HL-60 (cell line): ENCODE results near the gene MOB2.

Source experiments
- DNase-seq, 2 experiments: peaks; one replicate each; pipeline ENCODE4 v3.0.0-alpha.2; 2010 to 2020; ENCODE audit warnings: low read depth in 1 of 2, low spot score in 1 of 2
- H3K27ac ChIP-seq: fragments of 250-450 bp; sonication (Bioruptor Pico); replicated peaks from 2 replicates; pipeline ENCODE4 v1.5.1; 2020; ENCODE audit warnings: mild to moderate bottlenecking, moderate library complexity
- H3K27me3 ChIP-seq: fragments of 250-450 bp; sonication (Bioruptor Pico); 2 replicates; pipeline ENCODE4 v1.5.1; 2021; ENCODE audit warnings: mild to moderate bottlenecking, moderate library complexity; ENCODE audit not compliant: insufficient read depth, poor library complexity, severe bottlenecking
- H3K4me3 ChIP-seq: replicated peaks from 2 replicates; pipeline ENCODE4 v1.5.1; 2011; ENCODE audit warnings: mild to moderate bottlenecking, control low read depth, low read length; ENCODE audit not compliant: insufficient read depth
- GABPA ChIP-seq: IDR thresholded peaks from 2 replicates; pipeline ENCODE4 v1.6.1; 2012; ENCODE audit warnings: low read depth
- POLR2AphosphoS5 ChIP-seq: IDR thresholded peaks from 2 replicates; pipeline ENCODE4 v1.6.1; 2012; ENCODE audit warnings: low read depth
- SPI1 ChIP-seq: IDR thresholded peaks from 2 replicates; pipeline ENCODE4 v1.6.1; 2012; ENCODE audit warnings: low read depth, mild to moderate bottlenecking, borderline replicate concordance
- TF ChIP-seq, protein P1 (sequence below): IDR thresholded peaks from one replicate; pipeline ENCODE4 v1.5.1; 2011; ENCODE audit warnings: low read length, control low read depth, inconsistent platforms; ENCODE audit not compliant: insufficient read depth
- TF ChIP-seq, protein P2 (sequence below): IDR thresholded peaks from 2 replicates; pipeline ENCODE4 v1.6.1; 2012; ENCODE audit warnings: low read depth; ENCODE audit not compliant: insufficient replicate concordance

MOB2 gene

DNA sequence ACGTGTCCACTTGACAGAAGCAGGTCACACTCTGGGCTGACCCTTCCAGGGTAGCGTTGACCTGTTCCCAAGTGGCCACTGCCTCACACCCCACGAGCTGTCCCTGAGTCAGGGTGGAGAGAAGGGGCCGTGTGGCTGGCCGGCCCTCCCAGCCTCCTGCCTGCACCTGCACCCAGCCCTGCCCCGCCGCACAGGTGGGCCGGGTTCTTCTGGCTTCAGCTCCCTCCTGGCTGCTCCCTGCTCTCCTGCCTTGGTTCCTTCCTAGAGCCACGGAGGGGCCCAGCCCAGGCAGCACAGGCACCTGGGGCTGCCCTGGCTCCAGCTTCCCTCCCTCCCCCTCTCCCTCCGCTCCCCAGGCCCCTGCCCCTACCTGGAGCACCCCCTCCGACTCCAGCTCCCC is 42.3 kb downstream of the MOB2 start:
- H3K27ac ChIP-seq = no peak overlapping the region
- TF ChIP-seq, protein P1, sequence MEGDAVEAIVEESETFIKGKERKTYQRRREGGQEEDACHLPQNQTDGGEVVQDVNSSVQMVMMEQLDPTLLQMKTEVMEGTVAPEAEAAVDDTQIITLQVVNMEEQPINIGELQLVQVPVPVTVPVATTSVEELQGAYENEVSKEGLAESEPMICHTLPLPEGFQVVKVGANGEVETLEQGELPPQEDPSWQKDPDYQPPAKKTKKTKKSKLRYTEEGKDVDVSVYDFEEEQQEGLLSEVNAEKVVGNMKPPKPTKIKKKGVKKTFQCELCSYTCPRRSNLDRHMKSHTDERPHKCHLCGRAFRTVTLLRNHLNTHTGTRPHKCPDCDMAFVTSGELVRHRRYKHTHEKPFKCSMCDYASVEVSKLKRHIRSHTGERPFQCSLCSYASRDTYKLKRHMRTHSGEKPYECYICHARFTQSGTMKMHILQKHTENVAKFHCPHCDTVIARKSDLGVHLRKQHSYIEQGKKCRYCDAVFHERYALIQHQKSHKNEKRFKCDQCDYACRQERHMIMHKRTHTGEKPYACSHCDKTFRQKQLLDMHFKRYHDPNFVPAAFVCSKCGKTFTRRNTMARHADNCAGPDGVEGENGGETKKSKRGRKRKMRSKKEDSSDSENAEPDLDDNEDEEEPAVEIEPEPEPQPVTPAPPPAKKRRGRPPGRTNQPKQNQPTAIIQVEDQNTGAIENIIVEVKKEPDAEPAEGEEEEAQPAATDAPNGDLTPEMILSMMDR = no peak
- TF ChIP-seq SPI1 (no peak), POLR2AphosphoS5 (no peak), GABPA (no peak)
- TF ChIP-seq, protein P2, sequence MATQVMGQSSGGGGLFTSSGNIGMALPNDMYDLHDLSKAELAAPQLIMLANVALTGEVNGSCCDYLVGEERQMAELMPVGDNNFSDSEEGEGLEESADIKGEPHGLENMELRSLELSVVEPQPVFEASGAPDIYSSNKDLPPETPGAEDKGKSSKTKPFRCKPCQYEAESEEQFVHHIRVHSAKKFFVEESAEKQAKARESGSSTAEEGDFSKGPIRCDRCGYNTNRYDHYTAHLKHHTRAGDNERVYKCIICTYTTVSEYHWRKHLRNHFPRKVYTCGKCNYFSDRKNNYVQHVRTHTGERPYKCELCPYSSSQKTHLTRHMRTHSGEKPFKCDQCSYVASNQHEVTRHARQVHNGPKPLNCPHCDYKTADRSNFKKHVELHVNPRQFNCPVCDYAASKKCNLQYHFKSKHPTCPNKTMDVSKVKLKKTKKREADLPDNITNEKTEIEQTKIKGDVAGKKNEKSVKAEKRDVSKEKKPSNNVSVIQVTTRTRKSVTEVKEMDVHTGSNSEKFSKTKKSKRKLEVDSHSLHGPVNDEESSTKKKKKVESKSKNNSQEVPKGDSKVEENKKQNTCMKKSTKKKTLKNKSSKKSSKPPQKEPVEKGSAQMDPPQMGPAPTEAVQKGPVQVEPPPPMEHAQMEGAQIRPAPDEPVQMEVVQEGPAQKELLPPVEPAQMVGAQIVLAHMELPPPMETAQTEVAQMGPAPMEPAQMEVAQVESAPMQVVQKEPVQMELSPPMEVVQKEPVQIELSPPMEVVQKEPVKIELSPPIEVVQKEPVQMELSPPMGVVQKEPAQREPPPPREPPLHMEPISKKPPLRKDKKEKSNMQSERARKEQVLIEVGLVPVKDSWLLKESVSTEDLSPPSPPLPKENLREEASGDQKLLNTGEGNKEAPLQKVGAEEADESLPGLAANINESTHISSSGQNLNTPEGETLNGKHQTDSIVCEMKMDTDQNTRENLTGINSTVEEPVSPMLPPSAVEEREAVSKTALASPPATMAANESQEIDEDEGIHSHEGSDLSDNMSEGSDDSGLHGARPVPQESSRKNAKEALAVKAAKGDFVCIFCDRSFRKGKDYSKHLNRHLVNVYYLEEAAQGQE = no peak
- no peak for DNase-seq
- no peaks in the 10 kb centered on the region for H3K27me3 ChIP-seq
- H3K4me3 ChIP-seq = no peak overlapping the region

DNA sequence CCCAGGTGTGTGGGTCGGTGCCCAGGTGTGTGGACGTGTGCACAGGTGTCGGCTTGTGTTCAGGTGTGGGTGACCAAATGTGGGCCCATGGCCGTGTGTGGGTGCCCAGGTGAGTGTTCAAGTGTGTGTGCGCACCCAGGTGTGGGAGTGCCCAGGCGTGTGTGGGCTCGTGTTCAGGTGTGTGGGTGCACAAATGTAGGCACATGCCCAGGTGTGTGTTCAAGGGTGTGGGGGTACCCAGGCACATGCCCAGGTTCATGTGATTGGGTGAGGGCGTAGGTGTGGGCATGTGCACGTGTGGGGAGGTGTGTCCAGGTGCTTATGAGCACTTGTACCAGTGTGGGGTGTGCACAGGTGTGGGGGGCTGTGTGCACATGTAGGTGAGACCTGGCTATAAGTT is 42.8 kb downstream of the MOB2 start:
- H3K4me3 ChIP-seq = no peak overlapping the region
- no peak for DNase-seq
- H3K27me3 ChIP-seq = no peaks in the 10 kb centered on the region
- TF ChIP-seq, protein P2 = no peak
- no peak for TF ChIP-seq POLR2AphosphoS5
- TF ChIP-seq GABPA = no peak
- TF ChIP-seq SPI1 = no peak
- TF ChIP-seq, protein P1 = no peak
- H3K27ac ChIP-seq = no peak overlapping the region

DNA sequence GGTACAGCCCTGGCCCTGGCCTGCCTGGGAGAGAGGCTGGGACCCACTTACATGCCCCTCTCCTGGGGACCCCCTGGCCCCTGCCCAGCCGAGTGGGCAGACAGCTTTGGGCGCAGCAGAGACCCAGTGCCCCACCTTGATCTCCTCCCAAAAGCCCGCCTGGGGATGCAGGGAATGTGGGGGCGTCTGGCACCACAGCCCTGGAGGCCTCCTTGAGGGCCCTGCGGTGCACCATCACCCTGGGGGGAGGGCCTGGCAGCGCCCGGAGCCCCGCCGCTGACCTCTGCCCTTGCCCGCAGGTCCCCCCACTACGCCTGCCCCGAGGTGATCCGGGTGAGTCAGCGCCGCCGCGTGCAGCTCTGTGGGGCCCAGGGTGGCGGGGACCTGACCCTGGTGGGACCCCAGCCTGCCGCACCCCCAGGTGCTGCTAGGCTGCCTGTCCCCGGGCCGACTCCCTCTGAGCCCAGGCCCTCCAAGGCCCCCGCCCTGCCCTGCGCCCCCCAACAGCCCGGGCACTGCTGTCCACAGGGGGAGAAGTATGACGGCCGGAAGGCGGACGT is 43.7 kb downstream of the MOB2 start:
- no peak for TF ChIP-seq GABPA
- TF ChIP-seq SPI1 = no peak
- no peak for TF ChIP-seq POLR2AphosphoS5
- TF ChIP-seq, protein P2 = no peak
- TF ChIP-seq, protein P1 = no peak
- Histone ChIP-seq H3K4me3 (no peak overlapping the region), H3K27me3 (no peaks in the 10 kb centered on the region), H3K27ac (no peak overlapping the region)
- no peak for DNase-seq
